HG03575 (cell line): ENCODE data around the gene CLSTN2.

Experiments used
- ATAC-seq: cut with Tn5 transposase; IDR thresholded peaks from one replicate; pipeline ENCODE4 v1.9.1; 2021; ENCODE audit not compliant: unreplicated experiment, insufficient number of reproducible peaks, low FRiP score; ENCODE audit errors: extremely low read depth

CLSTN2 gene

GRCh38 chr3:140597364-140597763 is 662.4 kb downstream of the CLSTN2 start:
- no peak for ATAC-seq

GRCh38 chr3:140597792-140598191 is 662.8 kb downstream of the CLSTN2 start:
- no peak for ATAC-seq

GRCh38 chr3:140599009-140599408 is 664.0 kb downstream of the CLSTN2 start:
- no peak for ATAC-seq

GRCh38 chr3:140599496-140599895 is 664.5 kb downstream of the CLSTN2 start:
- no peak for ATAC-seq

- no peak for ATAC-seq
These were observed 666.9 kb downstream of the CLSTN2 start for GRCh38 chr3:140601881-140602280.

- ATAC-seq, result no peak
These were observed 667.8 kb downstream of the CLSTN2 start for GRCh38 chr3:140602781-140603180.

GRCh38 chr3:140603766-140604165 is 668.8 kb downstream of the CLSTN2 start:
- ATAC-seq, result no peak

- ATAC-seq, result no peak
These were observed 675.6 kb downstream of the CLSTN2 start for GRCh38 chr3:140610544-140610943.

GRCh38 chr3:140614001-140614400 is 679.0 kb downstream of the CLSTN2 start:
- no peak for ATAC-seq

- ATAC-seq, result no peak
These were observed 682.1 kb downstream of the CLSTN2 start for GRCh38 chr3:140617135-140617534.

- ATAC-seq, result no peak
These were observed 691.9 kb downstream of the CLSTN2 start for GRCh38 chr3:140626856-140627255.
